K562 (cell line): ENCODE data around the gene FOXR1. TPM values are rescaled to one million over a fixed set of nuclear protein-coding genes. Genes with fewer than 3 reads are reported as not detected.

ENCODE experiments used
- ATF1 ChIP-seq, 2 experiments: fragments of 450-650 bp in 1 of 2; IDR thresholded peaks; 2 replicates each; pipeline ENCODE4 v1.6.1; 2016; ENCODE audit warnings: missing compliant biosample characterization in 1 of 2, missing genetic modification characterization in 1 of 2
- BHLHE40 ChIP-seq: IDR thresholded peaks from 2 replicates; pipeline ENCODE4 v1.6.1; 2011; ENCODE audit warnings: low read length, improper control_type of control experiment
- CAMTA2 ChIP-seq: fragments of 250-450 bp; sonication (Bioruptor Pico); conservative IDR thresholded peaks from 2 replicates; pipeline ENCODE4 v1.5.1; 2022
- CBX2 ChIP-seq: fragments of 200-600 bp; sonication (generic); IDR thresholded peaks from one replicate; pipeline ENCODE4 v1.6.1; 2012; ENCODE audit warnings: mild to moderate bottlenecking, low read length, inconsistent platforms; ENCODE audit not compliant: insufficient read depth, poor library complexity, severe bottlenecking
- CBX8 ChIP-seq: fragments of 200-600 bp; sonication (generic); IDR thresholded peaks from 2 replicates; pipeline ENCODE4 v1.6.1; 2012; ENCODE audit warnings: borderline replicate concordance, mixed run types, low read depth, mild to moderate bottlenecking, moderate library complexity, mixed read lengths, low read length, control low read depth, inconsistent platforms; ENCODE audit not compliant: poor library complexity, severe bottlenecking; ENCODE audit errors: extremely low read depth
- CHD4 ChIP-seq: fragments of 200-600 bp; sonication (generic); IDR thresholded peaks from 3 replicates; pipeline ENCODE4 v1.6.1; 2012; ENCODE audit warnings: low read depth, mild to moderate bottlenecking, mixed read lengths, low read length, inconsistent platforms; ENCODE audit not compliant: insufficient read depth, insufficient replicate concordance, poor library complexity, severe bottlenecking
- ETV5 ChIP-seq: sonication (generic); formaldehyde crosslinking; IDR thresholded peaks from 2 replicates; pipeline ENCODE4 v1.4.0; 2020; ENCODE audit warnings: low read depth, mild to moderate bottlenecking, missing genetic modification reagents
- HIVEP1 ChIP-seq: fragments of 250-450 bp; sonication (Bioruptor Pico); IDR thresholded peaks from 2 replicates; pipeline ENCODE4 v1.4.0; 2020; ENCODE audit warnings: mild to moderate bottlenecking
- HSF4 ChIP-seq: fragments of 250-450 bp; sonication (Bioruptor Pico); IDR thresholded peaks from 2 replicates; pipeline ENCODE4 v2.1.2; 2022; ENCODE audit warnings: mild to moderate bottlenecking, moderate library complexity, borderline replicate concordance
- IRF9 ChIP-seq: fragments of 450-650 bp; IDR thresholded peaks from 2 replicates; pipeline ENCODE4 v1.6.1; 2016; ENCODE audit warnings: missing biosample characterization, missing genetic modification characterization
- NCOA1 ChIP-seq: fragments of 450-650 bp; IDR thresholded peaks from 2 replicates; pipeline ENCODE4 v1.6.1; 2016; ENCODE audit warnings: low read depth
- TCFL5 ChIP-seq: fragments of 250-450 bp; sonication (Bioruptor Pico); conservative IDR thresholded peaks from 2 replicates; pipeline ENCODE4 v1.6.1; 2021; ENCODE audit warnings: mild to moderate bottlenecking, moderate library complexity, matching md5 sums
- XRCC5 ChIP-seq: fragments of 200-400 bp; formaldehyde crosslinking; IDR thresholded peaks from 2 replicates; pipeline ENCODE4 v1.6.1; 2017; ENCODE audit warnings: low read depth, mild to moderate bottlenecking, low read length
- ZBTB12 ChIP-seq: fragments of 250-450 bp; sonication (Bioruptor Pico); IDR thresholded peaks from 2 replicates; pipeline ENCODE4 v1.4.0; 2020
- ZNF347 ChIP-seq: fragments of 450-650 bp; formaldehyde crosslinking; IDR thresholded peaks from 2 replicates; pipeline ENCODE4 v1.4.0; 2020; ENCODE audit warnings: low read depth, mild to moderate bottlenecking, moderate library complexity
- ZNF407 ChIP-seq: fragments of 450-650 bp; IDR thresholded peaks from 2 replicates; pipeline ENCODE4 v1.6.1; 2016; ENCODE audit warnings: low read depth
- polyA plus RNA-seq, 8 experiments: library from polyadenylated mRNA; depleted of rRNA in 4 of 8; stranded (reverse) in 5 of 8; unstranded in 3 of 8; fragments of >200 nt; fragmentation: Nextera tagmentation in 2 of 8; fragmentation: Illumina TruSeq in 1 of 8; extraction: Ambion mirVana in 2 of 8; extraction: Trizol in 1 of 8; gene quantifications; 2 replicates each; pipeline versions ENCODE4 v1.2.1 to v1.2.3, GENCODE V29; 2011 to 2014; ENCODE audit warnings: inconsistent platforms in 1 of 8, missing spikeins in 1 of 8
- total RNA-seq, 7 experiments: library from RNA; depleted of rRNA in 6 of 7; stranded (reverse); fragments of >200 nt in 6 of 7; fragmentation: Illumina TruSeq in 2 of 7; extraction: Trizol in 2 of 7; gene quantifications; 2 replicates each; pipeline versions ENCODE4 v1.2.1 to v1.2.3, GENCODE V29; 2011 to 2021; ENCODE audit warnings: low replicate concordance in 1 of 7

Gene FOXR1
- total and polyA plus RNA-seq, 9 of the 15 experiments (the other 6 are each of a cell fraction or from before 2014, with no cell fraction given): not detected

- TF ChIP-seq ZNF407 (no peak), TCFL5 (CRISPR knock-in tag) (no peak), HSF4 (CRISPR knock-in tag) (no peak), BHLHE40 (peak; percentile 56), ZBTB12 (CRISPR knock-in tag) (no peak), HIVEP1 (CRISPR knock-in tag) (no peak), CHD4 (no peak), ETV5 (CRISPR knock-in tag) (peak; percentile 70; the same call in 1 of the 2 replicates), ATF1 (CRISPR knock-in tag; IDR thresholded peaks at IDR 0.05) (no peak), ATF1 (tag; IDR thresholded peaks at IDR 0.05) (peak; percentile 77), XRCC5 (no peak), IRF9 (tag) (no peak), CBX2 (no peak), ZNF347 (CRISPR knock-in tag) (no peak), CAMTA2 (CRISPR knock-in tag) (no peak), CBX8 (no peak), NCOA1 (peak; percentile 70)
Observed at GRCh38 chr11:118980191-118980881, 8.8 kb downstream of the FOXR1 start (continued).
